ENCODE data around the gene METTL3. TPM values are rescaled to one million over a fixed set of nuclear protein-coding genes. Genes with fewer than 3 reads are reported as not detected.
"Not testable (repeated sequence)": the region's sequence is repeated elsewhere in the genome, so short reads cannot be mapped to it uniquely, and the experiment has no call there.

The METTL3 gene
- total RNA-seq, 4 donors from 2014 or later: 40.6 to 64.4 (median 48.0) TPM

GRCh38 chr14:21553266-21553665 lies 42.1 kb upstream of the METTL3 start:
- H3K27ac ChIP-seq (replicated peaks in 1 of 4): no peak overlapping the region
- no peak for DNase-seq (ENCODE audit: extremely low spot score)
- no peaks in the 10 kb centered on the region for H3K27me3 ChIP-seq
- H3K4me1 ChIP-seq: peaks cover 0 to 16% (median 14%) of the 10 kb centered on the region in 4 donors
- intact Hi-C loops (cut with DNase I): no loop called here
- no peaks in the 10 kb centered on the region for H3K9me3 ChIP-seq
- no peaks in the 10 kb centered on the region for H3K36me3 ChIP-seq
- TF ChIP-seq EP300 (IDR thresholded peaks at IDR 0.05): no peak
- TF ChIP-seq, protein P1, sequence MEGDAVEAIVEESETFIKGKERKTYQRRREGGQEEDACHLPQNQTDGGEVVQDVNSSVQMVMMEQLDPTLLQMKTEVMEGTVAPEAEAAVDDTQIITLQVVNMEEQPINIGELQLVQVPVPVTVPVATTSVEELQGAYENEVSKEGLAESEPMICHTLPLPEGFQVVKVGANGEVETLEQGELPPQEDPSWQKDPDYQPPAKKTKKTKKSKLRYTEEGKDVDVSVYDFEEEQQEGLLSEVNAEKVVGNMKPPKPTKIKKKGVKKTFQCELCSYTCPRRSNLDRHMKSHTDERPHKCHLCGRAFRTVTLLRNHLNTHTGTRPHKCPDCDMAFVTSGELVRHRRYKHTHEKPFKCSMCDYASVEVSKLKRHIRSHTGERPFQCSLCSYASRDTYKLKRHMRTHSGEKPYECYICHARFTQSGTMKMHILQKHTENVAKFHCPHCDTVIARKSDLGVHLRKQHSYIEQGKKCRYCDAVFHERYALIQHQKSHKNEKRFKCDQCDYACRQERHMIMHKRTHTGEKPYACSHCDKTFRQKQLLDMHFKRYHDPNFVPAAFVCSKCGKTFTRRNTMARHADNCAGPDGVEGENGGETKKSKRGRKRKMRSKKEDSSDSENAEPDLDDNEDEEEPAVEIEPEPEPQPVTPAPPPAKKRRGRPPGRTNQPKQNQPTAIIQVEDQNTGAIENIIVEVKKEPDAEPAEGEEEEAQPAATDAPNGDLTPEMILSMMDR (IDR thresholded peaks at IDR 0.05): no peak
- TF ChIP-seq POLR2AphosphoS5 (IDR thresholded peaks at IDR 0.05): no peak
- no peak for TF ChIP-seq POLR2A (IDR thresholded peaks at IDR 0.05; ENCODE audit: low read depth)
- 89% methylated on average over 3 of the region's 3 CpGs for WGBS
- no peak overlapping the region for H3K4me3 ChIP-seq

DNA sequence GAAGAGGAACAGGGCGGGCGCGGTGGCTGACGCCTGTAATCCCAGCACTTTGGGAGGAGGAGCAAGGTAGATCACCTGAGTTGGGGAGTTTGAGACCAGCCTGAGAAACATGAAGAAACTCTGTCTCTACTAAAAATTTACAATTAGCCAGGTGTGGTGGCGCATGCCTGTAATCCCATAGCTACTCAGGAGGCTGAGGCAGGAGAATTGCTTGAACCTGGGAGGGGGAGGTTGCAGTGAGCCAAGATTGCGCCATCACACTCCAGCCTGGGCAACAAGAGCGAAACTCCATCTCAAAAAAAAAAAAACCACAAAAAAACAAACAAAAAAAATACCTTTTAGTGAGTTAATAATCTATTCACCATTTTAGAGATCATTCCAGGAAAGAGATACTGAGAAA lies 33.4 kb upstream of the METTL3 start:
- intact Hi-C loops (cut with DNase I): not testable (repeated sequence)
- WGBS: 95% methylated on average over 7 of the region's 7 CpGs

GRCh38 chr14:21543963-21544362 lies 32.8 kb upstream of the METTL3 start:
- H3K27ac ChIP-seq (replicated peaks in 1 of 4): no peak overlapping the region
- no peaks in the 10 kb centered on the region for H3K4me1 ChIP-seq
- no peak for DNase-seq (ENCODE audit: extremely low spot score)
- H3K36me3 ChIP-seq: no peaks in the 10 kb centered on the region
- H3K9me3 ChIP-seq: no peaks in the 10 kb centered on the region
- no peak overlapping the region for H3K4me3 ChIP-seq
- TF ChIP-seq, protein P1 (IDR thresholded peaks at IDR 0.05): no peak
- no peak for TF ChIP-seq POLR2A (IDR thresholded peaks at IDR 0.05; ENCODE audit: low read depth)
- TF ChIP-seq POLR2AphosphoS5 (IDR thresholded peaks at IDR 0.05): no peak
- no peak for TF ChIP-seq EP300 (IDR thresholded peaks at IDR 0.05)
- H3K27me3 ChIP-seq: peaks cover 0 to 21% (median 0%) of the 10 kb centered on the region in 4 donors
- WGBS: 42% methylated on average over 5 of the region's 5 CpGs
- intact Hi-C loops (cut with DNase I): no loop called here

More for the DNA sequence above, 33.4 kb upstream of the METTL3 start:
- DNase-seq (ENCODE audit: extremely low spot score); H3K4me3 ChIP-seq; H3K27ac ChIP-seq (replicated peaks in 1 of 4); H3K9me3 ChIP-seq; H3K36me3 ChIP-seq; H3K4me1 ChIP-seq: not testable (repeated sequence)
- peaks cover 0 to 18% (median 0%) of the 10 kb centered on the region in 4 donors for H3K27me3 ChIP-seq

DNA sequence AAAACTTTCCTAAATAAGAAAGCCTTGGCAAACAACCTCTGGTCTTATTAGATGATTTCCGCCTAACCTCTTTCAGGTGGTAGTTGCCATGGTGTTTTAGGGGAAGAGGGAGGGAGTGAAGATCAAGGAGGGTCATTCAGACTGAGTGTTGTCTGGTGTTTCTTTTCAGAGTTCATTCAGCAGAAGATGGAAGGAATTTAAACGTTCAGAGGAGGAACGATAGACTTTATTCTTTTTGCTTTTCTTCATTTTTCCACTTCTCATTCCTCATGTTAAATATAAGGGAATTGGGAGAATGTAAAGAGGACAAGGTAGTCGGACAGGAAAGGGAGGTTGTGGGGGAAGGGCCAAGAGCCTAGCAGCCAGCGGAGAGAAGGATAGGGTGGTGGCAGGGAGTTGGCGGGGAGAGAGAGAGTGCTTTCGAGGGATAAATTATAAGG lies 32.4 kb upstream of the METTL3 start:
- intact Hi-C loops (cut with DNase I): no loop called here
- Histone ChIP-seq H3K9me3 (no peaks in the 10 kb centered on the region), H3K4me3 (no peak overlapping the region), H3K27ac (replicated peaks in 1 of 4) (no peak overlapping the region), H3K36me3 (no peaks in the 10 kb centered on the region), H3K4me1 (no peaks in the 10 kb centered on the region), H3K27me3 (peaks cover 0 to 26% (median 0%) of the 10 kb centered on the region in 4 donors)
- DNase-seq (ENCODE audit: extremely low spot score): no peak
- TF ChIP-seq, protein P1 (IDR thresholded peaks at IDR 0.05): no peak
- no peak for TF ChIP-seq EP300 (IDR thresholded peaks at IDR 0.05)
- TF ChIP-seq POLR2A (IDR thresholded peaks at IDR 0.05; ENCODE audit: low read depth): no peak
- TF ChIP-seq POLR2AphosphoS5 (IDR thresholded peaks at IDR 0.05): no peak
- WGBS: 36% methylated on average over 7 of the region's 7 CpGs

DNA sequence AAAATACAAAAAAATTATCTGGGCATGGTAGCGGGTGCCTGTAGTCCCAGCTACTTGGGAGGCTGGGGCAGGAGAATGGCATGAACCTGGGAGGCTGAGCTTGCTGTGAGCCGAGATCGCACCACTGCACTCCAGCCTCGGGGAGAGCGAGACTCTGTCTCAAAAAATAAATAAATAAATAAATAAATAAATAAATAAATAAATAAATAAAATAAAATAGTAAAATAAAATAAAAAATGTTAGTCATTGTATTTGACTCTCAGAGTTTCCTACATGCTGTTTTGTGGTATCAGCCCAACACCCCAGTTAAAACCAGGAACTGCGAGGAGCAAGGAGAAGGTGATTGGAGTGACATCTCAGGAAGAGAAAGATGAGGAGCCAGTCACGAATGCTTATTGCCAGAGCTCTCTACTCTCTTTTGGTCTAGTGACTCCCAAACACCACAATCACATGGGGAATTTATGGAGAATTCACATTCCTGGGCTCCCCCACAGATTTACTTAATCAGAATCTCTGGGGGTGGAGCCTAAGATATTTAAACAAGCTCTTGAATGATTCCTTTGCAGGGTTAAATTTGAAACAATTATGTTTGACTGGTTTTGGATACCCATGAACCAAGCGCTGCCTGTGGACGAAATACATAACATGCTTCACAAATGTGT lies 30.4 kb upstream of the METTL3 start:
- peaks cover 5 to 9% (median 7%) of the 10 kb centered on the region in 4 donors for H3K4me1 ChIP-seq
- H3K4me3 ChIP-seq: no peak overlapping the region
- DNase-seq (ENCODE audit: extremely low spot score): no peak
- no peak overlapping the region for H3K27ac ChIP-seq (replicated peaks in 1 of 4)
- H3K36me3 ChIP-seq: no peaks in the 10 kb centered on the region
- peaks cover 0 to 46% (median 6%) of the 10 kb centered on the region in 4 donors for H3K27me3 ChIP-seq
- TF ChIP-seq POLR2A (IDR thresholded peaks at IDR 0.05; ENCODE audit: low read depth) (no peak), EP300 (IDR thresholded peaks at IDR 0.05) (no peak)
- TF ChIP-seq, protein P1 (IDR thresholded peaks at IDR 0.05): no peak
- H3K9me3 ChIP-seq: no peaks in the 10 kb centered on the region
- WGBS: 89% methylated on average over 9 of the region's 9 CpGs
- intact Hi-C loops (cut with DNase I): no loop called here
